ENCODE results near the gene TMEM253. TPM values are rescaled to one million over a fixed set of nuclear protein-coding genes. Genes with fewer than 3 reads are reported as not detected.
A peak's percentile ranks its signal among the peaks of the same experiment; 100 is the strongest.

Gene TMEM253
- total RNA-seq, 1 experiment from 2014 or later, result not detected

- Histone ChIP-seq H3K27ac (no peak overlapping the region), H3K9me3 (replicated peaks) (no peaks in the 10 kb centered on the region), H3K4me3 (no peak overlapping the region), H3K36me3 (no peaks in the 10 kb centered on the region), H3K4me1 (no peaks in the 10 kb centered on the region), H3K27me3 (peaks cover 4% of the 10 kb centered on the region; the same call in 1 of the 2 replicates)
- DNase-seq, result no peak
These were observed 19.8 kb downstream of the TMEM253 start for GRCh38 chr14:21120686-21121085.

DNA sequence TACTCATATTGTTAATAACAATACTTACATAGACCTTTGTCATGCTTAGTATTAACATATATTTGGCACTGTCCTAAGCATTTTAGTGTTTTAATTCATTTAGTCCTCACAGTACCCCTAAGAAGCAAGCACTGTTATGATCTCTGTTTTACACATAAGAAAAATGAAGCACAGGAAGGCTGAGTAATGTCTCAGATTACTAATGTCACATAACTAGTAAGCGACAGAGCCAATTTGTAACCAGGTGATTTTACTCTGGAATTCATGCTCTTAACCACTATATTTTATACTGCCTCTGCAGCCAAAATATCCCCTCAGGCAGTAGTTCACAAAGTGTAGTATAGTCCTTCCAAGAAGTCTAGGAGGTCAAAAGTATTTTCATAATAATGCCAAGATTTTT lies 20.3 kb downstream of the TMEM253 start:
- H3K27me3 ChIP-seq, result peaks cover 4% of the 10 kb centered on the region; the same call in 1 of the 2 replicates
- H3K27ac ChIP-seq, result no peak overlapping the region
- H3K4me1 ChIP-seq, result no peaks in the 10 kb centered on the region
- H3K4me3 ChIP-seq, result no peak overlapping the region
- no peak for DNase-seq
- H3K9me3 ChIP-seq (replicated peaks), result no peaks in the 10 kb centered on the region
- H3K36me3 ChIP-seq, result no peaks in the 10 kb centered on the region

- H3K27ac ChIP-seq, result no peak overlapping the region
- H3K27me3 ChIP-seq, result peaks cover 7% of the 10 kb centered on the region; the same call in 1 of the 2 replicates
- H3K4me1 ChIP-seq, result no peaks in the 10 kb centered on the region
- H3K36me3 ChIP-seq, result no peaks in the 10 kb centered on the region
- H3K4me3 ChIP-seq, result no peak overlapping the region
- H3K9me3 ChIP-seq (replicated peaks), result no peaks in the 10 kb centered on the region
- no peak for DNase-seq
These were observed 22.6 kb downstream of the TMEM253 start for GRCh38 chr14:21123429-21123828.

DNA sequence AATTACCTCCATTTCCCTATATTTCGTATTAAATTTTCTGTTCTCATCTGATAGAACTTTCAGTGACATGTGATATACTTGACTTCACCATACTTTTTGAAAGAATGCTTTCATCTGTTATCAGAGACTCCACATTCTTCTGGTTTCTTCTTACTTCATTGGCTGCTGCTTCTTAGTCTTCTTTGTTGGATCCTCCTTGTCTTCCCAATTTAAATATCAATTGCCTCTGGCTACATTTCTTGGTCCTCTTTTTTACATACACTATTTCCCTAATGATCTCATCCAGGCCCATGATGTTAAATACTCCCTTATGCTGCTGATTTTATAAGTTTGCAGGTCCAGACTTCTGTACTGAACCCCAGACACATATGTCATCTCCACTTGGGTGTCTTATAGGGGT lies 33.0 kb downstream of the TMEM253 start:
- no peaks in the 10 kb centered on the region for H3K36me3 ChIP-seq
- no peak overlapping the region for H3K27ac ChIP-seq
- H3K4me3 ChIP-seq, result no peak overlapping the region
- no peaks in the 10 kb centered on the region for H3K4me1 ChIP-seq
- no peaks in the 10 kb centered on the region for H3K27me3 ChIP-seq
- H3K9me3 ChIP-seq (replicated peaks), result no peaks in the 10 kb centered on the region
- no peak for DNase-seq

- no peak overlapping the region for H3K27ac ChIP-seq
- H3K27me3 ChIP-seq, result no peaks in the 10 kb centered on the region
- peak in 1 of 2 experiments; percentile 27 for DNase-seq
- H3K4me1 ChIP-seq, result no peaks in the 10 kb centered on the region
- no peaks in the 10 kb centered on the region for H3K9me3 ChIP-seq (replicated peaks)
- H3K4me3 ChIP-seq, result no peak overlapping the region
- H3K36me3 ChIP-seq, result no peaks in the 10 kb centered on the region
These were observed 35.2 kb downstream of the TMEM253 start for GRCh38 chr14:21136024-21136423.

GRCh38 chr14:21142357-21142756 lies 41.5 kb downstream of the TMEM253 start:
- Histone ChIP-seq H3K27ac (no peak overlapping the region), H3K27me3 (no peaks in the 10 kb centered on the region), H3K9me3 (replicated peaks) (no peaks in the 10 kb centered on the region), H3K4me3 (no peak overlapping the region), H3K36me3 (no peaks in the 10 kb centered on the region), H3K4me1 (no peaks in the 10 kb centered on the region)
- no peak for DNase-seq

DNA sequence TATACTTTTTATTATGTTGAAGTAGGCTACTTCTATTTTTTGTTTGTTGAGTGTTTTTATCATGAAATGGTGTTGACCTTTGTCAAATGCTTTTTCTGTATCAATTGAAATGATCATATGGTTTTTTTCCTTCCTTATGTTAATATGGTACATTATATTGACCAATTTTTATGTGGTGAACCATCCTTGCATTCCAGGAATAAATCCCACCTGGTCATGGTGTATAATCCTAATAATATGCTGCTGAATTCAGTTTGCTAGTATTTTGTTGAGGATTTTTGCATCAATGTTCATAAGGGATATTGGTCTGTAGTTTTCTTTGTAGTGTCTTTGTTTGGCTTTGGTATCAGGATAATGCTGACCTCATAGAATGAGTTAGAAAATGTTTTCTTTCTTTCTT lies 44.6 kb downstream of the TMEM253 start:
- Histone ChIP-seq H3K4me1 (no peaks in the 10 kb centered on the region), H3K4me3 (no peak overlapping the region), H3K9me3 (replicated peaks) (no peaks in the 10 kb centered on the region), H3K27me3 (no peaks in the 10 kb centered on the region; the same call in 1 of the 2 replicates), H3K36me3 (no peaks in the 10 kb centered on the region), H3K27ac (no peak overlapping the region)
- no peak for DNase-seq

DNA sequence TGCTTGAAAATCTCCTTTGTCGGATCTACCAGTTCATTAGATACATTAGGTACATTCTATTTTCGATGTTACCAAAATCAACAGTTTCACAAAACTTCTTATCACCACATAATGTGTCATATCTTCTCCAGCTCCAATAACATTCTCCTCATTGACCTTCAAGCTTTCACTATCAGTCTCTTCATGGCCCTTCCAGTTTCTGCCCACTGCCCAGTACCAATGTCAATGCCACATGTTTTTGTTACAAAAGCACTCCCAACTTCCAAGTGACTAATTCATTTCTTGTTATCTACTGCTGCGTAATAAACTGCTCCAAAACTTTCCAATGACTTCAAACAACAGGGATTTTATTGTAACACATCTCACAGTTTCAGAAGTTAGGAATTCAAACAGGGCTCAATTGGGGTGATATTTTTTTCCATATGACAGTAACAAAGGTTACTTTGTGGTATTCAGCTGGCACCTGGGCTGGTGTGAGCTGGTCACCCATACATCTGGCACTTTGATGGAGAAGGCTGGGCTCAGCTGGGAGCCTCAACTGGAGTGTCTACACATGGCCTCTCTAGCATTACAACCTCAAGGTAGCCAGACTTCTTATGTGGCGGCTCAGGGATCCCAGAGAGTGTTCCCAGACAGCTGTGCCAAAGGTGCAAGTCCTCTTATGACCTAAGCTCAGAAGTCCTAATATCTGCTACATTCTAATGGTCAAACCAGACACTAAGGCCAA lies 48.9 kb downstream of the TMEM253 start:
- Histone ChIP-seq H3K27me3 (no peaks in the 10 kb centered on the region; the same call in 1 of the 2 replicates), H3K27ac (no peak overlapping the region), H3K4me1 (no peaks in the 10 kb centered on the region), H3K9me3 (replicated peaks) (no peaks in the 10 kb centered on the region), H3K4me3 (no peak overlapping the region), H3K36me3 (no peaks in the 10 kb centered on the region)
- no peak for DNase-seq

Other genes starting within 250 kb of the TMEM253 start
- not detected in 2 replicates for gene RNASE3, start 209.7 kb upstream of the TMEM253 start, total RNA-seq (2014; rRNA removed; shearing (Covaris generic))
- gene RNASE2, start 145.6 kb upstream of the TMEM253 start, total RNA-seq (2014; rRNA removed; shearing (Covaris generic)), result not detected in 2 replicates
- gene METTL17, start 111.1 kb upstream of the TMEM253 start, total RNA-seq (2014; rRNA removed; shearing (Covaris generic)), result 49.6 and 70.4 TPM in 2 replicates
- gene SLC39A2, start 101.8 kb upstream of the TMEM253 start, total RNA-seq (2014; rRNA removed; shearing (Covaris generic)), result 0.06 TPM in 1 of 2 replicates, not detected in the other
- gene NDRG2, start 76.0 kb upstream of the TMEM253 start, total RNA-seq (2014; rRNA removed; shearing (Covaris generic)), result 4.9 and 5.8 TPM in 2 replicates
- gene TPPP2, start 70.8 kb upstream of the TMEM253 start, total RNA-seq (2014; rRNA removed; shearing (Covaris generic)), result not detected in 2 replicates
- not detected in 2 replicates for gene RNASE13, start 66.3 kb upstream of the TMEM253 start, total RNA-seq (2014; rRNA removed; shearing (Covaris generic))
- gene RNASE7, start 58.7 kb upstream of the TMEM253 start, total RNA-seq (2014; rRNA removed; shearing (Covaris generic)), result not detected in 2 replicates
- gene RNASE8, start 43.2 kb upstream of the TMEM253 start, total RNA-seq (2014; rRNA removed; shearing (Covaris generic)), result not detected in 2 replicates
- 28.3 and 29.3 TPM in 2 replicates for gene ARHGEF40, start 30.8 kb upstream of the TMEM253 start, total RNA-seq (2014; rRNA removed; shearing (Covaris generic))
- gene ZNF219, start 2.4 kb upstream of the TMEM253 start, total RNA-seq (2014; rRNA removed; shearing (Covaris generic)), result 2.6 and 5.9 TPM in 2 replicates
- 0.03 TPM in 1 of 2 replicates, not detected in the other for gene OR5AU1, start 55.0 kb downstream of the TMEM253 start, total RNA-seq (2014; rRNA removed; shearing (Covaris generic))
- 1,205 and 1,219 TPM in 2 replicates for gene HNRNPC, start 168.4 kb downstream of the TMEM253 start, total RNA-seq (2014; rRNA removed; shearing (Covaris generic))
- not detected in 2 replicates for gene RPGRIP1, start 179.0 kb downstream of the TMEM253 start, total RNA-seq (2014; rRNA removed; shearing (Covaris generic))

Measured in SJCRH30 (cell line).